ENCODE measurements around the gene MIP.

MIP gene

GRCh38 chr12:56420411-56420810 is 34.0 kb downstream of the MIP start:
- Histone ChIP-seq H3K18ac (ENCODE audit: low read length) (no peak overlapping the region), H4K5ac (ENCODE audit: low read length) (no peak overlapping the region), H3K4me2 (ENCODE audit: low read length) (no peak overlapping the region), H3K27me3 (ENCODE audit: insufficient read depth, low read length, poor library complexity) (no peaks in the 10 kb centered on the region), H3K36me3 (ENCODE audit: control insufficient read depth, insufficient read depth, low read length) (peaks cover 32% of the 10 kb centered on the region), H2BK120ac (ENCODE audit: low read depth, low read length) (no peak overlapping the region), H2AK5ac (ENCODE audit: low read length) (no peak overlapping the region), H2BK15ac (replicated peaks; ENCODE audit: low read depth) (no peak overlapping the region), H3K4ac (ENCODE audit: low read depth, low read length) (no peak overlapping the region), H3K9ac (ENCODE audit: low read length) (no peak overlapping the region), H4K8ac (ENCODE audit: low read depth, low read length) (no peak overlapping the region), H3K4me3 (ENCODE audit: low read length) (no peak overlapping the region), H3K56ac (ENCODE audit: low read length) (no peak overlapping the region), H3K79me1 (ENCODE audit: low read length) (no peaks in the 10 kb centered on the region), H2BK5ac (ENCODE audit: low read length) (no peak overlapping the region), H3K79me2 (ENCODE audit: control insufficient read depth, insufficient read depth, low read length) (no peaks in the 10 kb centered on the region), H3K27ac (ENCODE audit: low read depth, low read length) (no peak overlapping the region), H3K23ac (ENCODE audit: low read length) (no peak overlapping the region), H3K4me1 (ENCODE audit: control insufficient read depth, low read depth, low read length) (no peaks in the 10 kb centered on the region)
- no peak for DNase-seq
- no CpG with 5 or more reads among the region's 6 CpGs for WGBS (ENCODE audit: extremely low coverage, insufficient coverage, low lambda C conversion rate)

DNA sequence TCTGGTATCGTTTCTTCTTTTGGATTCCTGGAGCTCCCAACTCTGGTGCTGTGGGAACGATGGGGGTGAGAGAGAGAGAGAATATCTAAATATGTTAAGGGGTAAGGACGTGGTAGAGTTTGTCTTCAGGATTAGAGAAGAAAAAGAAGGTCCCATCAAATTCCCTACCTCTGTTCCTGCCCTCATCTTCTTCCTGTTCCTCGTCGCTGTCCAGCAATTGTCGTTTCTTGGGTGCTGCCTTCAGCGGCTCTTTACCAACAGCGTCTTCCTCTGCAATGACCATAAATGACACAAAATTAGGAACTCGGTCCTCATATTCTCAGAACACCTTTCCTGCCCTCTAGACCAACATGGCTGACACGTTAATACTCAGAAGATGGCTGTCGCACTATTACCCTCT is 36.7 kb downstream of the MIP start:
- Histone ChIP-seq H3K27me3 (ENCODE audit: insufficient read depth, low read length, poor library complexity) (no peaks in the 10 kb centered on the region), H3K4me2 (ENCODE audit: low read length) (no peak overlapping the region), H3K79me1 (ENCODE audit: low read length) (no peaks in the 10 kb centered on the region), H3K36me3 (ENCODE audit: control insufficient read depth, insufficient read depth, low read length) (peaks cover 22% of the 10 kb centered on the region), H3K18ac (ENCODE audit: low read length) (no peak overlapping the region), H3K23ac (ENCODE audit: low read length) (no peak overlapping the region), H3K4ac (ENCODE audit: low read depth, low read length) (no peak overlapping the region), H2BK15ac (replicated peaks; ENCODE audit: low read depth) (no peak overlapping the region), H3K56ac (ENCODE audit: low read length) (no peak overlapping the region), H3K9ac (ENCODE audit: low read length) (no peak overlapping the region), H3K79me2 (ENCODE audit: control insufficient read depth, insufficient read depth, low read length) (no peaks in the 10 kb centered on the region), H4K8ac (ENCODE audit: low read depth, low read length) (no peak overlapping the region), H2BK120ac (ENCODE audit: low read depth, low read length) (no peak overlapping the region), H4K5ac (ENCODE audit: low read length) (no peak overlapping the region), H2AK5ac (ENCODE audit: low read length) (no peak overlapping the region), H2BK5ac (ENCODE audit: low read length) (no peak overlapping the region), H3K27ac (ENCODE audit: low read depth, low read length) (no peak overlapping the region), H3K4me1 (ENCODE audit: control insufficient read depth, low read depth, low read length) (no peaks in the 10 kb centered on the region), H3K4me3 (ENCODE audit: low read length) (no peak overlapping the region)
- no CpG with 5 or more reads among the region's 11 CpGs for WGBS (ENCODE audit: extremely low coverage, insufficient coverage, low lambda C conversion rate)
- no peak for DNase-seq

- Histone ChIP-seq H2BK5ac (ENCODE audit: low read length) (no peak overlapping the region), H3K18ac (ENCODE audit: low read length) (no peak overlapping the region), H3K79me2 (ENCODE audit: control insufficient read depth, insufficient read depth, low read length) (no peaks in the 10 kb centered on the region), H2BK120ac (ENCODE audit: low read depth, low read length) (no peak overlapping the region), H3K27me3 (ENCODE audit: insufficient read depth, low read length, poor library complexity) (no peaks in the 10 kb centered on the region), H3K36me3 (ENCODE audit: control insufficient read depth, insufficient read depth, low read length) (peaks cover 9% of the 10 kb centered on the region), H3K23ac (ENCODE audit: low read length) (no peak overlapping the region), H3K4me3 (ENCODE audit: low read length) (no peak overlapping the region), H2AK5ac (ENCODE audit: low read length) (no peak overlapping the region), H3K4me2 (ENCODE audit: low read length) (no peak overlapping the region), H3K4me1 (ENCODE audit: control insufficient read depth, low read depth, low read length) (no peaks in the 10 kb centered on the region), H3K9ac (ENCODE audit: low read length) (no peak overlapping the region), H4K8ac (ENCODE audit: low read depth, low read length) (no peak overlapping the region), H3K56ac (ENCODE audit: low read length) (no peak overlapping the region), H3K4ac (ENCODE audit: low read depth, low read length) (no peak overlapping the region), H3K27ac (ENCODE audit: low read depth, low read length) (no peak overlapping the region), H3K79me1 (ENCODE audit: low read length) (no peaks in the 10 kb centered on the region), H4K5ac (ENCODE audit: low read length) (no peak overlapping the region), H2BK15ac (replicated peaks; ENCODE audit: low read depth) (no peak overlapping the region)
- DNase-seq: no peak
- WGBS (ENCODE audit: extremely low coverage, insufficient coverage, low lambda C conversion rate): no CpG with 5 or more reads among the region's 3 CpGs
Observed at GRCh38 chr12:56414401-56414800, 40.1 kb downstream of the MIP start.

GRCh38 chr12:56413392-56413791 is 41.1 kb downstream of the MIP start:
- no peak overlapping the region for H3K4me2 ChIP-seq (ENCODE audit: low read length)
- no peak overlapping the region for H3K23ac ChIP-seq (ENCODE audit: low read length)
- no peak overlapping the region for H3K18ac ChIP-seq (ENCODE audit: low read length)
- no peak overlapping the region for H3K27ac ChIP-seq (ENCODE audit: low read depth, low read length)
- no peak for DNase-seq
- no peak overlapping the region for H2BK5ac ChIP-seq (ENCODE audit: low read length)
- no peaks in the 10 kb centered on the region for H3K79me1 ChIP-seq (ENCODE audit: low read length)
- H3K36me3 ChIP-seq (ENCODE audit: control insufficient read depth, insufficient read depth, low read length): peaks cover 7% of the 10 kb centered on the region
- no peaks in the 10 kb centered on the region for H3K27me3 ChIP-seq (ENCODE audit: insufficient read depth, low read length, poor library complexity)
- no peak overlapping the region for H3K9ac ChIP-seq (ENCODE audit: low read length)
- H3K4me1 ChIP-seq (ENCODE audit: control insufficient read depth, low read depth, low read length): no peaks in the 10 kb centered on the region
- no peak overlapping the region for H3K4ac ChIP-seq (ENCODE audit: low read depth, low read length)
- no peak overlapping the region for H3K56ac ChIP-seq (ENCODE audit: low read length)
- no CpG with 5 or more reads among the region's 7 CpGs for WGBS (ENCODE audit: extremely low coverage, insufficient coverage, low lambda C conversion rate)
- no peak overlapping the region for H2BK120ac ChIP-seq (ENCODE audit: low read depth, low read length)
- H4K5ac ChIP-seq (ENCODE audit: low read length): no peak overlapping the region
- H3K79me2 ChIP-seq (ENCODE audit: control insufficient read depth, insufficient read depth, low read length): no peaks in the 10 kb centered on the region
- H2BK15ac ChIP-seq (replicated peaks; ENCODE audit: low read depth): no peak overlapping the region
- no peak overlapping the region for H3K4me3 ChIP-seq (ENCODE audit: low read length)
- no peak overlapping the region for H4K8ac ChIP-seq (ENCODE audit: low read depth, low read length)
- no peak overlapping the region for H2AK5ac ChIP-seq (ENCODE audit: low read length)

- Histone ChIP-seq H3K18ac (ENCODE audit: low read length) (no peak overlapping the region), H4K8ac (ENCODE audit: low read depth, low read length) (no peak overlapping the region), H2BK120ac (ENCODE audit: low read depth, low read length) (no peak overlapping the region), H2BK5ac (ENCODE audit: low read length) (no peak overlapping the region), H4K5ac (ENCODE audit: low read length) (no peak overlapping the region), H3K23ac (ENCODE audit: low read length) (no peak overlapping the region), H3K36me3 (ENCODE audit: control insufficient read depth, insufficient read depth, low read length) (peaks cover 2% of the 10 kb centered on the region), H3K4me2 (ENCODE audit: low read length) (no peak overlapping the region), H3K4me1 (ENCODE audit: control insufficient read depth, low read depth, low read length) (no peaks in the 10 kb centered on the region), H3K9ac (ENCODE audit: low read length) (no peak overlapping the region), H3K56ac (ENCODE audit: low read length) (no peak overlapping the region), H3K4ac (ENCODE audit: low read depth, low read length) (no peak overlapping the region), H3K27me3 (ENCODE audit: insufficient read depth, low read length, poor library complexity) (no peaks in the 10 kb centered on the region), H3K27ac (ENCODE audit: low read depth, low read length) (no peak overlapping the region), H3K4me3 (ENCODE audit: low read length) (no peak overlapping the region), H2BK15ac (replicated peaks; ENCODE audit: low read depth) (no peak overlapping the region), H2AK5ac (ENCODE audit: low read length) (no peak overlapping the region), H3K79me2 (ENCODE audit: control insufficient read depth, insufficient read depth, low read length) (no peaks in the 10 kb centered on the region), H3K79me1 (ENCODE audit: low read length) (no peaks in the 10 kb centered on the region)
- no CpG with 5 or more reads among the region's 6 CpGs for WGBS (ENCODE audit: extremely low coverage, insufficient coverage, low lambda C conversion rate)
- no peak for DNase-seq
Observed at GRCh38 chr12:56411781-56412639, 42.4 kb downstream of the MIP start.

GRCh38 chr12:56410768-56411167 is 43.7 kb downstream of the MIP start:
- DNase-seq: no peak
- no peak overlapping the region for H3K18ac ChIP-seq (ENCODE audit: low read length)
- no CpG with 5 or more reads among the region's 4 CpGs for WGBS (ENCODE audit: extremely low coverage, insufficient coverage, low lambda C conversion rate)

More at GRCh38 chr12:56410768-56411167, 43.7 kb downstream of the MIP start:
- H3K56ac ChIP-seq (ENCODE audit: low read length): no peak overlapping the region
- H3K79me2 ChIP-seq (ENCODE audit: control insufficient read depth, insufficient read depth, low read length): no peaks in the 10 kb centered on the region
- no peak overlapping the region for H2BK15ac ChIP-seq (replicated peaks; ENCODE audit: low read depth)
- no peak overlapping the region for H4K5ac ChIP-seq (ENCODE audit: low read length)
- no peaks in the 10 kb centered on the region for H3K36me3 ChIP-seq (ENCODE audit: control insufficient read depth, insufficient read depth, low read length)
- H3K4me3 ChIP-seq (ENCODE audit: low read length): no peak overlapping the region
- H2BK5ac ChIP-seq (ENCODE audit: low read length): no peak overlapping the region
- H4K8ac ChIP-seq (ENCODE audit: low read depth, low read length): no peak overlapping the region
- H2BK120ac ChIP-seq (ENCODE audit: low read depth, low read length): no peak overlapping the region
- H3K4ac ChIP-seq (ENCODE audit: low read depth, low read length): no peak overlapping the region
- no peak overlapping the region for H2AK5ac ChIP-seq (ENCODE audit: low read length)
- no peak overlapping the region for H3K23ac ChIP-seq (ENCODE audit: low read length)
- H3K9ac ChIP-seq (ENCODE audit: low read length): no peak overlapping the region
- H3K27ac ChIP-seq (ENCODE audit: low read depth, low read length): no peak overlapping the region
- H3K79me1 ChIP-seq (ENCODE audit: low read length): no peaks in the 10 kb centered on the region
- no peaks in the 10 kb centered on the region for H3K4me1 ChIP-seq (ENCODE audit: control insufficient read depth, low read depth, low read length)
- H3K27me3 ChIP-seq (ENCODE audit: insufficient read depth, low read length, poor library complexity): no peaks in the 10 kb centered on the region
- no peak overlapping the region for H3K4me2 ChIP-seq (ENCODE audit: low read length)

Measured in mesendoderm (in vitro differentiated cells).